GM12892 (cell line): Measurements from ENCODE around the gene ANKS1B.

Experiments
- POLR2A ChIP-seq: IDR thresholded peaks from 2 replicates; pipeline ENCODE4 v1.6.1; 2011; ENCODE audit warnings: low read depth, low read length, control low read depth
- POLR2AphosphoS5 ChIP-seq: IDR thresholded peaks from 2 replicates; pipeline ENCODE4 v1.6.1; 2011; ENCODE audit warnings: low read depth, low read length, control low read depth
- TAF1 ChIP-seq: IDR thresholded peaks from 2 replicates; pipeline ENCODE4 v1.6.1; 2011; ENCODE audit warnings: low read depth, mild to moderate bottlenecking, control low read depth, low read length, borderline replicate concordance

DNA sequence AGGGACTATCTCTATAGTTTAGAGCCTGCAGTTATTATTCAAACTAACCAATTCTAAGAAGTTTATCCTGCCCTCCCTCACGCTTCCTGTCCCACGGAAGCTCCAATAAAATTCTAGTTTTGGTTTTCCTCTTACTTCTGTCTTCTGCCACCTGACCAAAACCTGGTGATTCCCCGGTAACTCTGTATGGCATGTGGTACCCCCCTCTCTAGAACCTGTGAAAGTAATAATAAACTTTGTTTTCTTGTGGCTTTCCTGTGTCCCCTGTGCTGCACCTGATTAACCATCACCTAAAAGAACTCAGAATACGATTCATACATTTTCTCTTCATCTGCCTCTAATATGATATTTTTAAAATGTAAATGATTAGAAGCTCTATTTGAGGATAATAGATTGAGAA lies 959.9 kb downstream of the ANKS1B start:
- TF ChIP-seq POLR2A (no peak), POLR2AphosphoS5 (no peak), TAF1 (no peak)
